GM06990 (cell line): Measurements from ENCODE around the gene TAS2R1.

Experiments
- DNase-seq: peaks from one replicate; pipeline ENCODE4 v3.0.0-alpha.2; 2011; ENCODE audit not compliant: insufficient read length; ENCODE audit errors: extremely low read depth
- H3K27me3 ChIP-seq: replicated peaks from 2 replicates; pipeline ENCODE4 v1.6.0; 2011; ENCODE audit warnings: low read length; ENCODE audit not compliant: control insufficient read depth, insufficient read depth
- H3K36me3 ChIP-seq: 2 replicates; pipeline ENCODE4 v1.5.1; 2011; ENCODE audit warnings: low read length; ENCODE audit not compliant: control insufficient read depth, insufficient read depth
- H3K4me3 ChIP-seq: replicated peaks from 2 replicates; pipeline ENCODE4 v1.5.1; 2011; ENCODE audit warnings: low read depth, mild to moderate bottlenecking, control low read depth, low read length
- TF ChIP-seq, protein P1 (sequence below): IDR thresholded peaks from 2 replicates; pipeline ENCODE4 v1.5.1; 2011; ENCODE audit warnings: low read length, control low read depth, mild to moderate bottlenecking, inconsistent platforms; ENCODE audit not compliant: insufficient read depth, poor library complexity, severe bottlenecking

Gene TAS2R1

GRCh38 chr5:9657819-9658218 lies 27.7 kb upstream of the TAS2R1 start:
- H3K27me3 ChIP-seq, result no peaks in the 10 kb centered on the region
- H3K4me3 ChIP-seq, result no peak overlapping the region
- H3K36me3 ChIP-seq, result no peaks in the 10 kb centered on the region
- TF ChIP-seq, protein P1, sequence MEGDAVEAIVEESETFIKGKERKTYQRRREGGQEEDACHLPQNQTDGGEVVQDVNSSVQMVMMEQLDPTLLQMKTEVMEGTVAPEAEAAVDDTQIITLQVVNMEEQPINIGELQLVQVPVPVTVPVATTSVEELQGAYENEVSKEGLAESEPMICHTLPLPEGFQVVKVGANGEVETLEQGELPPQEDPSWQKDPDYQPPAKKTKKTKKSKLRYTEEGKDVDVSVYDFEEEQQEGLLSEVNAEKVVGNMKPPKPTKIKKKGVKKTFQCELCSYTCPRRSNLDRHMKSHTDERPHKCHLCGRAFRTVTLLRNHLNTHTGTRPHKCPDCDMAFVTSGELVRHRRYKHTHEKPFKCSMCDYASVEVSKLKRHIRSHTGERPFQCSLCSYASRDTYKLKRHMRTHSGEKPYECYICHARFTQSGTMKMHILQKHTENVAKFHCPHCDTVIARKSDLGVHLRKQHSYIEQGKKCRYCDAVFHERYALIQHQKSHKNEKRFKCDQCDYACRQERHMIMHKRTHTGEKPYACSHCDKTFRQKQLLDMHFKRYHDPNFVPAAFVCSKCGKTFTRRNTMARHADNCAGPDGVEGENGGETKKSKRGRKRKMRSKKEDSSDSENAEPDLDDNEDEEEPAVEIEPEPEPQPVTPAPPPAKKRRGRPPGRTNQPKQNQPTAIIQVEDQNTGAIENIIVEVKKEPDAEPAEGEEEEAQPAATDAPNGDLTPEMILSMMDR, result no peak
- no peak for DNase-seq

- Histone ChIP-seq H3K4me3 (no peak overlapping the region), H3K27me3 (no peaks in the 10 kb centered on the region), H3K36me3 (no peaks in the 10 kb centered on the region)
- TF ChIP-seq, protein P1, result no peak
- no peak for DNase-seq
Measured at GRCh38 chr5:9655641-9656040, 25.5 kb upstream of the TAS2R1 start.

DNA sequence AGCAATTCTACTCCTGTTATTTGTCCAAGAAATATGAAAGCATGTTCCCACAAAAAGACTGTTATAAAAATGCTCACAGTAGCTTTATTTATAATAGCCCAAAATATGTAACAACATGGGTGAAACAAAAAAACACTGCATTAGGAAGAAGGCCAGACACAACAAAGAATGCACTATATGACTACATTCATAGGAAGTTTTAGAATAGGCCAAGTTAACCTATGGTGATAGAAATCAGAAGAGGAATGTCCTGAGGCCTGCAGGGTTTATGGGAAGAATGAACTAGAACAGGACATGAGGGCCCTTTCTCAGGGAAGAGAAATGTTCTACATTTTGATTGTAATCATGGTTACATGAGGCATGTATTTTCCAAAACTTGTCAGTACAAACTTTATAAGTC lies 24.7 kb upstream of the TAS2R1 start:
- no peak for DNase-seq
- TF ChIP-seq, protein P1, result no peak
- Histone ChIP-seq H3K4me3 (no peak overlapping the region), H3K36me3 (no peaks in the 10 kb centered on the region), H3K27me3 (no peaks in the 10 kb centered on the region)

DNA sequence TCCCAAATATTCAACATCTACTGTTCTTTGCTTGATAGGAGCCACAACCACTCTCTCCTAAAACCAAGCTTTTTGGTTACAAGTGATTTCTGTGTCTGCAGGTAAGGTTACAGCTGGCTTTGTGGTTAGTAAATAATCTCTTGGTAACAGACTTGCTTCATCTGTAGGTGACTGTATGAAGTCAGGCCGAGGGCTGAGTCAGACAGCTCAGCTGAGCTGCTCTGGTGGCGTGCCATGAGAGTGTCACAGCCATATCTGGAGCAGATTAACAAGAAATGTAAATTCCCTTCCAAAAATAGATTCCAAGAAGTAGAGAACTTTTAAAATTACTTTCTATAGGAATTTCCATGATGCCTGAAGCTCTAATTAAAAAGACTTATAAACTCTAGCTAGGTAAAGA lies 23.7 kb upstream of the TAS2R1 start:
- Histone ChIP-seq H3K27me3 (no peaks in the 10 kb centered on the region), H3K4me3 (no peak overlapping the region), H3K36me3 (no peaks in the 10 kb centered on the region)
- peak; percentile 26 for DNase-seq
- TF ChIP-seq, protein P1, result no peak

- DNase-seq, result no peak
- H3K27me3 ChIP-seq, result no peaks in the 10 kb centered on the region
- no peak overlapping the region for H3K4me3 ChIP-seq
- TF ChIP-seq, protein P1, result no peak
- no peaks in the 10 kb centered on the region for H3K36me3 ChIP-seq
Measured at GRCh38 chr5:9653061-9653460, 22.9 kb upstream of the TAS2R1 start.

DNA sequence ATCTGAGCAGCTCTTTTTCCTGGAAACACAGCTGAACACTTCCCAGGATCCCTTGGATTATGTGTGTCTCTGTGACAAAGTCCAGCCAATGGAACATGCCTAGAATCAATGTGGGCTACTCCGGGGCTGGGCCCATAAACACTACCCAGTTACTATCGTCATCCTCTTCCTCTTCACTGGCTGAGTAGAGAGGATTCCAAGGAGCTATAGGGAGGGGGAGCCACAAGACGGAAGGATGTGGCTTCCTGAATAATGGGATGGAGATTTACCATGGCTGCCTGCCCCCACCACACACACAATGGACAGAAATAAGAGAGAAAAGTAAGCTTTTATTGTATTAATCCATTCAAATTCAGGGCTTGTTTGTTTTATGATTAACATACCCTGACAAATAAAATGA lies 22.1 kb upstream of the TAS2R1 start:
- no peaks in the 10 kb centered on the region for H3K27me3 ChIP-seq
- no peak for DNase-seq
- H3K4me3 ChIP-seq, result no peak overlapping the region
- TF ChIP-seq, protein P1, result no peak
- H3K36me3 ChIP-seq, result no peaks in the 10 kb centered on the region
